HFFc6 (cell line): ENCODE results near the gene S1PR3. TPM values are rescaled to one million over a fixed set of nuclear protein-coding genes. Genes with fewer than 3 reads are reported as not detected.

Source experiments
- DNase-seq: peaks from one replicate; pipeline ENCODE4 v3.0.0-alpha.2; 2018
- H3K27ac Mint-ChIP-seq: 2 replicates; pipeline ENCODE4 v1.8.0; 2020; ENCODE audit warnings: mild to moderate bottlenecking, mixed read lengths
- H3K27me3 Mint-ChIP-seq: 2 replicates; pipeline ENCODE4 v1.8.0; 2021; ENCODE audit warnings: mild to moderate bottlenecking, moderate library complexity, mixed read lengths; ENCODE audit not compliant: insufficient read depth
- H3K36me3 Mint-ChIP-seq: 2 replicates; pipeline ENCODE4 v1.8.0; 2021; ENCODE audit warnings: low read depth, mixed read lengths
- H3K4me1 Mint-ChIP-seq: 2 replicates; pipeline ENCODE4 v1.8.0; 2020; ENCODE audit warnings: low read depth, mixed read lengths
- H3K4me3 Mint-ChIP-seq: 2 replicates; pipeline ENCODE4 v1.8.0; 2020; ENCODE audit warnings: mild to moderate bottlenecking, moderate library complexity, mixed read lengths
- H3K9me3 Mint-ChIP-seq: 2 replicates; pipeline ENCODE4 v1.8.0; 2020; ENCODE audit warnings: mild to moderate bottlenecking, mixed read lengths
- CTCF ChIP-seq: fragments of 200-600 bp; sonication (generic); IDR thresholded peaks from 2 replicates; pipeline ENCODE4 v1.5.0; 2021; ENCODE audit warnings: antibody characterized with exemption, mild to moderate bottlenecking
- total RNA-seq, 6 experiments: library from RNA; stranded (reverse); fragmentation: NEBNext Ultra II Directional; extraction: Animal tissue kit (Norgen Biotek cat#: 25700); gene quantifications; 2 replicates in 1 of 6; 3 replicates in 5 of 6; pipeline ENCODE4 v1.2.3, GENCODE V29; 2021

The S1PR3 gene
- total RNA-seq, 6 experiments from 2014 or later = 15.1 to 27.7 (median 23.9) TPM

- peaks cover 4% of the 10 kb centered on the region; the same call in 1 of the 2 replicates for H3K27me3 Mint-ChIP-seq
- H3K4me3 Mint-ChIP-seq = no peak overlapping the region
- no peak for DNase-seq
- H3K9me3 Mint-ChIP-seq = no peaks in the 10 kb centered on the region
- no peak for TF ChIP-seq CTCF
- H3K27ac Mint-ChIP-seq = no peak overlapping the region
- H3K36me3 Mint-ChIP-seq = no peaks in the 10 kb centered on the region
- peaks cover 22% of the 10 kb centered on the region for H3K4me1 Mint-ChIP-seq
Observed at GRCh38 chr9:88983865-88984542, 7.3 kb upstream of the S1PR3 start.

DNA sequence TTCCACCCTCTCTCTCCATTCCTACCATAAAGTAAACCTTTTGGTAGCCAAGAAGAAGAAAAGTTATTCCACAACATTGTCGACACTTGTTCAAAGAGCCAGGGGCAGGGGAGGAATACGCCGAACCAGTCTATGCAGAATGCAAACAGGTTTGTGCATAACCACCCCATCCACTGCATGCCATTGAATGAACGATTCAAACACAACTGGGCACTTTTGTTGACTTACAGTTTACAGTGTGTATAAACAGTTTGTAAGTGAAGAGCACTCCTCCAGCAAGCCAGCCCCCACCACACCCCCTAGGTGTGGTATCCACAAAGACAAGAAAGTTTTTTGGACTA is 6.8 kb upstream of the S1PR3 start:
- Mint-ChIP-seq H3K27me3 (peaks cover 4% of the 10 kb centered on the region; the same call in 1 of the 2 replicates), H3K27ac (no peak overlapping the region), H3K4me1 (peaks cover 27% of the 10 kb centered on the region), H3K9me3 (no peaks in the 10 kb centered on the region), H3K4me3 (no peak overlapping the region), H3K36me3 (no peaks in the 10 kb centered on the region)
- no peak for DNase-seq
- TF ChIP-seq CTCF = no peak

GRCh38 chr9:88985616-88986015 is 5.7 kb upstream of the S1PR3 start:
- no peak for DNase-seq
- no peak for TF ChIP-seq CTCF
- Mint-ChIP-seq H3K27me3 (peaks cover 4% of the 10 kb centered on the region; the same call in 1 of the 2 replicates), H3K27ac (no peak overlapping the region), H3K36me3 (no peaks in the 10 kb centered on the region), H3K4me3 (no peak overlapping the region), H3K4me1 (peaks cover 28% of the 10 kb centered on the region), H3K9me3 (no peaks in the 10 kb centered on the region)

DNA sequence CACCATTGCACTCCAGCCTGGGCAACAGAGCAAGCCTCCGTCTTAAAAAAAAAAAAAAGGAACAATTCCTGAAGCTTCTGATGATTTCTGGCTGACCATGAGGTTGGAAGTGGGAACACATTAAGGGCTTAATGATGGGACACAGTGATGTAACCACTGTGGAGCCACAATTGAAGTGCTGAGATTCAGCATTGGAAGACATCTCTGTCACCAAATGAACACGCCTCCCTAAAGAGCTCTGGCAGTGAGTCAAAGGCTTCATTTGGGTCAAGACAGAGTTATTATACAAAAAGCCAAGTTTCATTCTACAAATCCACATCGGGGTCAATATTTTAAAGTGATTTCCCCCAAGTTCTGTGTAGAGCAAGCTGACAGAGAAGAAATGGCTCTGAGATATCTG is 4.5 kb upstream of the S1PR3 start:
- no peaks in the 10 kb centered on the region for H3K9me3 Mint-ChIP-seq
- no peak overlapping the region for H3K27ac Mint-ChIP-seq
- H3K27me3 Mint-ChIP-seq = peaks cover 4% of the 10 kb centered on the region; the same call in 1 of the 2 replicates
- H3K36me3 Mint-ChIP-seq = no peaks in the 10 kb centered on the region
- no peak for DNase-seq
- no peak overlapping the region for H3K4me3 Mint-ChIP-seq
- no peak for TF ChIP-seq CTCF
- H3K4me1 Mint-ChIP-seq = peaks cover 19% of the 10 kb centered on the region

- Mint-ChIP-seq H3K4me3 (no peak overlapping the region), H3K9me3 (no peaks in the 10 kb centered on the region), H3K36me3 (no peaks in the 10 kb centered on the region), H3K4me1 (peaks cover 28% of the 10 kb centered on the region), H3K27ac (no peak overlapping the region), H3K27me3 (peaks cover 4% of the 10 kb centered on the region; the same call in 1 of the 2 replicates)
- no peak for TF ChIP-seq CTCF
- DNase-seq = no peak
Observed at GRCh38 chr9:88987661-88988060, 3.6 kb upstream of the S1PR3 start.
